Neural cell (in vitro differentiated cells): ENCODE data around the gene PEX6.

ENCODE experiments used
- CTCF ChIP-seq: fragments of 450-650 bp; IDR thresholded peaks from 2 replicates; pipeline ENCODE4 v1.5.1; 2014; ENCODE audit warnings: antibody characterized with exemption, mild to moderate bottlenecking, moderate library complexity; ENCODE audit not compliant: poor library complexity, severe bottlenecking
- EP300 ChIP-seq: fragments of 450-650 bp; conservative IDR thresholded peaks from 2 replicates; pipeline ENCODE4 v1.6.1; 2014; ENCODE audit warnings: antibody characterized with exemption, mild to moderate bottlenecking, moderate library complexity; ENCODE audit not compliant: poor library complexity, severe bottlenecking
- EZH2 ChIP-seq: fragments of 200-600, 300-800 bp; shearing (Covaris generic), sonication (generic); IDR thresholded peaks from 2 replicates; pipeline ENCODE4 v1.6.1; 2014; ENCODE audit warnings: antibody characterized with exemption, low read length, borderline replicate concordance, mild to moderate bottlenecking; ENCODE audit not compliant: insufficient read depth, poor library complexity, severe bottlenecking
- MXI1 ChIP-seq: fragments of 450-650 bp; conservative IDR thresholded peaks from 2 replicates; pipeline ENCODE4 v1.6.1; 2014; ENCODE audit warnings: antibody characterized with exemption, mild to moderate bottlenecking; ENCODE audit not compliant: poor library complexity, severe bottlenecking
- POLR2AphosphoS5 ChIP-seq: IDR thresholded peaks from 2 replicates; pipeline ENCODE4 v1.6.1; 2012
- RAD21 ChIP-seq: fragments of 450-650 bp; conservative IDR thresholded peaks from 2 replicates; pipeline ENCODE4 v1.6.1; 2014; ENCODE audit warnings: antibody characterized with exemption, mild to moderate bottlenecking, moderate library complexity

DNA sequence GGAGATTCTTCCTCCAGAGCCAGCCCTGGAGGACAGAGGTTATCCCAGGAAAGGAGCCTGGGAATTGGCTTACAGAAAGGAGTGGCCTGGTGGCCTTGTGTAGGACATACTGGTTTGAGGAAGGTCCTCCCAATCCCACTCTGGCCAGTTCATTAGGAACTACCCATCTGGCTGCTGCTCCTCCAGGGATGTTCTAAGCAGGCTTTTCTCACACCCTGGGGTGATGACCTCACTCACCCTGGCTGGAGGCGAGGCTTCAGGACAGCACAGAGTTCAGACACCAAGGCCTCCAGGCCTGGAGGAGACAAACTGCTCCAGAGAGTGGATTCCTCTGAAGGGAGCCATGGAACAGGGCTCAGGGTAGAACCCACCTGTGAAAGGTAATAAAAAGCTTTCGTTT, 9.6 kb downstream of the PEX6 start:
- TF ChIP-seq CTCF (no peak), MXI1 (no peak), RAD21 (no peak), EZH2 (no peak), POLR2AphosphoS5 (no peak), EP300 (no peak)
